ENCODE results near the gene CXCR3.
"Not testable (repeated sequence)": the region's sequence is repeated elsewhere in the genome, so short reads cannot be mapped to it uniquely, and the experiment has no call there.

The CXCR3 gene

DNA sequence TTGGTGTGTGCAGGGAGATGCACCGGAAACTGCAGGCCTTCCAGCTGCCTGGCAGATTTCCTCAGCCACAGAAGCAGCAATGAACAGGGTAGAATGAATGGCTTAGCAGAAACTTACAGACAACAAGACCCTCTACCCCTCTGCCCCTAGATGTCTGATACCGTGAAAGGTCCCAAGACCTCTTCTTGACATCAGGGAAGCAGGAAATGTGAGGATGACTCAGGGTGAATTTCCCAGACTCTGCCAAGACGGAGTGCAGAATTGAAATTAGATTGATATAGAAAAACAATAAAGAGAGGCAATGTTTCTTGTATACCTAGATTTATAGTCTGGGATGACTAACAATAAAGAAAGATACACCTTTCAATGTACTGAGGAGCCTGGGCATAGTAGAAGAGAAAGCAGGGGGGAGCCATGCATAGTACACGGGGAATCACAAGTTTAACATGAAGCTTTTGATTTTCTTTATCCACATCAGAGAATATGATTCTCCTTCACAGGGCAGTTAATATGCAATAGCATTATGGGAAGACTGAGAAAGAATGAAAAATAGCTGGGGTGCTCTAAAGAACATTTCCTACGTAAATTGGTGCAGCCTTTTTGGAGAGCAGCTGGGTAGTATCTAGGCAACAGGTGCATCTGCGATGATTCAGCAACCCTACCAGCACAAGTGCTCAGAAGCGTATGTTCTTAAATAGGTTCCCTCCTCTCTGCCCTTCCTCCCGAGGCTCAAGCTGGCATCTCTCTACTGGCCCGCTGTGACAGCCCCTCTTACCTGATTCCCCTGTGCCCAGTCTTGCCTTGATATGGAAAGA lies 18.3 kb upstream of the CXCR3 start:
- no peak for DNase-seq

DNA sequence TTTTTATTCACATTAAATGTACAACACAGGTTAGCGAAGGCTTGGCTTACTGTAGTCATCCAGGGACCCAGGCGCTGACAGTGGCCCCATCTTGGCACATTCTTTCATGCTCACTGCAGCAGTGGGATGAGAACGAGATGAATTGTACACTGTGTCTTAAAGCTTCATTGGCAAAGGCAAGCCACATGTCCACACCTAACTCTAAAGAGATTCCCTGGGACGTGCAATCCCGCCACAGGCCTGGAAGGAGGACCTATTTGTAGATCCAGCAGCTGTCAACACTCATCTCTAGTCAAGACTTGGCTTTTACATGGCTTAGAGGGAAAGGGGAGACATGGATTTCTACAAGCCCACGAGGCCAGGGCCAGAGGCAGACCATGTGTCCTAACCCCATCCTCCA lies 16.1 kb upstream of the CXCR3 start:
- no peak for DNase-seq

- no peak for DNase-seq
These were observed 14.8 kb upstream of the CXCR3 start for GRCh38 chrX:71632923-71633657.

DNA sequence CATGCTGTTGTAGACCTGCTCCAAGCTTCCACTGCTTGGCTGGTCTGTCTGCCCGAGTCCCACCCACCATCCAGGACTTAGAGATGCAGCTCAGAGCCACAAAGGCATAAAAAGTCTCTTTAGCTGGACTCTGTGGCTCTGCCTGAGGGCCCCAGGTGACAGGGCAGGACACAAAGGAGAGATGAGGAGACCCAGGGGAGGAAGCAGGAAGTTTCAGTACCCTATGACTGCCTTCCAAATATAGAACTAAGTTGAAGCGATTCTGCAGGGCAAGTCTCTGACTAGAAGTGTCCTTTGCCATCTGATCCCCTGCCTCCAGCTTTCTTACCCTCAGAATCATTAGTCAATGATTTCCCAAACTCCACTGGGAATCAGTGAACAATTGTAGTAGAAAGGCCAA lies 11.2 kb upstream of the CXCR3 start:
- no peak for DNase-seq

DNA sequence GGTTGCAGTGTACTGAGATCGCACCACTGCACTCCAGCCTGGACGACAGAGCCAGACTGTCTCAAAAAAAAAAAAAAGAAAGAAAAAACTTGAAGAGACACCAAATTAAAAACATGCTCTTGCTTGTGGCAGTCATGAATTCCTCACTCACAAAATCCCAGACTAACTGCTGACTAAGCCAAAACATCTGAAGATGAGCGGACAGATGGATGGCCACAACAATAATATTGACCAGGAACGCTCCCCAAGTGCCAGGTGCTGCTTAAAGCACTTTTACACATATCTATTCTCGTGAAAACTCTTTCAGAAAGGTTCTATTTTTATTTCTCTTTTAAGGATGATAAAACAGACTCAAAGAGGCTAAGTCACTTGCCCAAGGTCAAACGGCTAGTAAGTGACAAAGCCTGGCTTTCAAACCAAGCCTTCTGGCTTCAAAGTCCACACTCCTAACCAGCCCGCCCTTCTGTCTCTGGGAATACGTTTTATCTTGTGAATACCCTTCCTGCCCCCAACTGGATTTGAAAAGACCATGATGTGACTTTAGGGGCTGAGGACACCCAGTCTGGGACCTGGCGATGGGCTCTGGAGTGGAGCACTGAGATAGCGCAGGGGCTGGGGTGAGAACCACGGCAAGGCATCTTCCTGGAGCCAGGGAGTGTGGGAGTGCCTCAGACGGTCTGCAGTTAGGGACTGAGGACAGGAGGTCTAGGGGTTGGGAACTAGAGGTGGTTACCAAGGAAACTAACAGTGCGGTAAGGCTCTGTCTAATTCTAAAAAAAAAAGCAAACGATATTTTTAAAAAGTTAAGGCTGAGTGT lies 9.5 kb upstream of the CXCR3 start:
- DNase-seq = no peak

DNA sequence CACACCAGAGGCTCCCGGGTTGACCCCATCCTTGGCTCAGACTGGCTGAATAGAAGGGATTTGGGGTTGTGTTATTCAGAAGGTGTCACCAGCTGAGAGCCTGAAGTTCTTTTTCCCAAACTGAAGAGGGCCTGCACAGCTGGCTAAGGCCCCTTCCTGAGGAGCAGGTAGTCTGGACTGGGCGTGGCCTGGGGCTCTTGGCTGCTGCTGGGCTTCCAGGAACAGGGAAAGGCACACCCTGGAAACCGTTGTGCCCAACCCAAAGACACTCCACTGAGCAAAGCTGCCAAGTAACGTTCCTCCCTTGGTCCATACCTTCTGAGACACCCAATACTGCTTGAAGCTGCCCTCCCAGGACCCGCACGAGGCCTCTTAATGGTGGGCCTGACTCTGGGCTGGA lies 8.3 kb upstream of the CXCR3 start:
- DNase-seq = no peak

DNA sequence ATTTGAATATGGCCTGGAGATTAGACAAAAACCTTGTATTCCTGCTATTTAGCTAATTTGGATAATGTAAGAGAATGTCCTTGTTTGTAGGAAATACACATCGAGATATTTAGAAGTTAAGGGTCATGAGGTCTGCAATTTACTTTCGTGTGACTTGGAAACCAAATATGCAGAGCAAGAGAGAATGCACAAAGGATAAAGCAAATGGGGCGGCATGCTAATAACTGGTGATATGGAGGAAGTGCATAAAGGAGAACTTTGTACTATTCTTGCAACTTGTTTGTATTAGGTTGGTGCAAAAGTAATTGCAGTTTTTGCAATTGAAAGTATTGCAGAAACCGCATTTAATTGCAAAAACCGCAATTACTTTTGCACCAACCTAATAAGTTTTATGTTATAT lies 7.2 kb upstream of the CXCR3 start:
- DNase-seq = no peak

DNA sequence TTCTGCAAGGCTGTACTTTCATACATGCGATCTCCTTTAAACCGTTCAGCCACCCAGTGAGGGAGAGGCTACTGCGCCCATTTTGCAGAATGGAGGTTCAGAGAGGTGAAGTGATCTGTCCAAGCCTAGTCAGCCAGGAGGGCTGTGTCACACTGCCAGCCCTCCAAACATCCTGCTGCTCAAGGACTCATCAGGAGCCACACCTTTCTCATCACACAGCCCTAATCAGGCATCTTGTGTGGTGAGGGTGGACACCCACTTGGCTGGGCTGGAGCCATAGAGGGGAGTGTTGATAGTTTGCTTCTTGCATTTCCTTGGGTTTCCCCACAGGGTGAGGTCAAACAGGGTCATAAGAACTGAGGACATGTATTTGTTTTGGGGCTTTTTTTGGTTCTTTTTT lies 5.4 kb upstream of the CXCR3 start:
- no peak for DNase-seq

DNA sequence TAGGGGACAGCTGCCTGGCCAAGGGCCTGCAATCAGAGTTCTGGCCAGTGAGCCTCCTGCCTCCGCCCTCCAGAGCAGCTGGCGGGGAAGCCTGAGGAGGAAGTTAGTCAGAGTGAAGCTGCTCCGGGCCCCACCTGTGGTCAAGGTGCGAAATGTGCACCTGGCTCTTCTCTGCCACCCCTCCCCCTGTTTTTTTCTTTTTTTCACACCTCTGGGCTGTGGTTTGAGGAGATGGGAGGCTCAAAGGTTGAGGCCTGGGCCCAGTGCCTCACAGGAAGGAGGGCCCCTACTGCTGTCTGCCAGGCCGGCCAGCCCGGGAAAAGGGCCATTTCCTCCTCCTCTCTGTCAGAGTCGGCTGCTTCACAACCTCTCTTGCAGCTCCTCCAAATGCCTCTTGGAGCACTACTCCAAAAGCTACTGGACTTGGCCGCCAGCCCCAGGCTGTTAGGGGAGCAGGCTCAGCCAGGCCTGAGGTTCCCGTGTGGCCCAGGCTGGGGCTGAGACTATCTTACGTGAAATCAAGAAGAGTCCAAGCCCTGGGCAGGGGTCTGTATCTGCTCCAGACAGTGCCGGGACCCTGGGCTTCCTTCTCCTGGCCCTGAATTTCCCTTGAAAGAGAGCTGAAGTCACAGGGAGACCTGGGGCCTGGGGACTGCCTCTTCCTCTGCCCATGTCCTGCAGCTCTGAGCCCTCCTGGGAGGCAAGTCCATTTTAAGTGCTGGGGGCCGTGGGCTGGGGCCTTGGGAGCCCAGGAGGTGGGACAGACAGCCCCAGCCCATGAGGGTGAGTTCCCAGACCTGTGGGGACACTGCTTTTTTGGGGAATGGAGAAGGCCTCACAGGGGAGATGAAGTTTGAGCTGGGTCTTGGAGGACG lies 4.5 kb upstream of the CXCR3 start:
- DNase-seq = peak; percentile 40

GRCh38 chrX:71622032-71622575 lies 3.8 kb upstream of the CXCR3 start:
- DNase-seq = no peak

DNA sequence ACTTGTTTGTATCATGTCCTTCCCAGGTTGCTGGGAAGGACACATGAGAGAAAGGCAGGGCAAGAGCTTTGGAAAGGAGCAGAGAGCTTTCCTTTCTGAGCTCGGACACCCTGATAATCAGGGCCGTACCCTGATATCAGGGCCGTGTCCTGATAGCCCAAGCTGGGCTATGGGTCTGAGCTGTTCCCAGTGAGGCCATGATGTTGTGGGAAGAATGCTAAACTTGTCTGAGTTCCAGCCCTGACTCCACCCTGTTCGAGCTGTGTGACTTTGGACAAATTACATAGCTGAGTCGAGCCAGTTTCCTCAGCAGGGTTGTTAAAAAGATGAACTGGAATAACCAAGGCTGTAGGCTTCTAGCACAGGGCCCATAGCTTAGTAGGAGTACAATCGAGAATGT lies 3.3 kb upstream of the CXCR3 start:
- no peak for DNase-seq

DNA sequence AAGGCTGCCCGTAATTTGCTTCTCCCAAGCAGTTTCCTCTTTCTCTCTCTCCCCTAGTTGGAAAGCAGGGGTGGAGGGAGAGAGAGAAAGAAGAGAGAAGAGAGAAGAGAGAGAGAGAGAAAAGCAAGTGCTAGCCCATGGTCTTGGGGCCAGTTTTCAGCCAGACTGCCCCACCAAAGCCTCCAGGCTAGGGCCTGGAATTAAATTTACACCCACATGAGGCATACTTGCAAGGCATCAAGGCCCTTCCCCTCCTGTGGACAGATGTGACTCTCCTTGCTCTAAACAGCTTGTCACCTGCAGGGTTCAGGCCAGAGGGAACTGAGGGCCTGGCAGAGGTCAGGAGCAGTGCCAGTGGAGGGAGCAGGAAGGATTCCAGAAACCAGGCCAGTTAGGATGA lies 1.7 kb upstream of the CXCR3 start:
- DNase-seq = no peak

GRCh38 chrX:71619193-71619592 lies 882 bp upstream of the CXCR3 start:
- peak; percentile 50 for DNase-seq

GRCh38 chrX:71618787-71619186 lies 476 bp upstream of the CXCR3 start:
- DNase-seq = no peak

DNA sequence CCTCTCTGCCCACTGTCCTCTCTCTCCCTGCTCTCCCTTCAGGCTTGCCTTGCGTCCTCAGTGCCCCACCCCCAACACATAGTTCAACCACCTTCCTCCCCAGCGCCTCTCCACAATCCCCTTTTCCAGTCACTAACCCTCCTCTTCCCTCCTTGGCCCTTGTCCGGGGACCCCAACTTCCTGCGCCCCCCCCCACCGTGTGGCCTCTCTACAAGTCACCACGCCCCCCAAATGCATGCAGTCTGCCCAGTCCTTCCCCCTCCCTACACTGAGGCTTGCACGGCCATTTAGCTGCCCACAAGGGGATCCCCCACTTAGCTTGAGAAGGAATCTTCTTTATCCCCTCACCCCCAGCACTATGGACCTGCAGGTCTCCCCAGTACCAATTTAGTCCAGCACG lies 569 bp downstream of the CXCR3 start:
- no peak for DNase-seq

DNA sequence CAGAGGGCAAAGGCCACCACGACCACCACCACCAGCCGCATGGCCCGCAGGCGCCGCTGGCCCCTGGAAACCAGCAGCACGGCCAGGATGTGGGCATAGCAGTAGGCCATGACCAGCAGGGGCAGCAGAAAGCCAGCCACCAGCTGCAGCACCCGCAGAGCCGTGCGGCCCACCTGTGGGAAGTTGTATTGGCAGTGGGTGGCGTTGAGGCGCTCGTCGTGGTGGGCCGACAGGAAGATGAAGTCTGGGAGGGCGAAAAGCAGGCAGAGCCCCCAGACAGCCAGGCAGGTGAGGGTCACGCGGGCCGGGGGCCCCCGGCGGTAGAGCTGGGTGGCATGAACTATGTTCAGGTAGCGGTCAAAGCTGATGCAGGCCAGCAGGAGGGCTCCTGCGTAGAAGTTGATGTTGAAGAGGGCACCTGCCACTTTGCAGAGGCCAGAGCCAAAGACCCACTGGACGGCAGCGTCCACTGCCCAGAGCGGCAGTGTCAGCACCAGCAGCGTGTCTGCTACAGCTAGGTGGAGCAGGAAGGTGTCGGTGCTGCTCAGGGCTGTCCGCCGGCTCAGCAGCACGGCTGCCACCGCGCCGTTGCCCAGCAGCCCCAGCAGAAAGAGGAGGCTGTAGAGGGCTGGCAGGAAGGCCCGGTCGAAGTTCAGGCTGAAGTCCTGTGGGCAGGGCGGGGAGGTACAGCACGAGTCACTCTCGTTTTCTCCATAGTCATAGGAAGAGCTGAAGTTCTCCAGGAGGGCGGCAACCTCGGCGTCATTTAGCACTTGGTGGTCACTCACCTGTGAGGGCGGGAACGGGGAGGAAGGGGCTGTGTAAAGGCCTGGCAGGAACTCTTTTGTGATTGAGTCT lies 1.4 kb downstream of the CXCR3 start:
- no peak for DNase-seq

- no peak for DNase-seq
These were observed 2.4 kb downstream of the CXCR3 start for GRCh38 chrX:71615954-71616353.

DNA sequence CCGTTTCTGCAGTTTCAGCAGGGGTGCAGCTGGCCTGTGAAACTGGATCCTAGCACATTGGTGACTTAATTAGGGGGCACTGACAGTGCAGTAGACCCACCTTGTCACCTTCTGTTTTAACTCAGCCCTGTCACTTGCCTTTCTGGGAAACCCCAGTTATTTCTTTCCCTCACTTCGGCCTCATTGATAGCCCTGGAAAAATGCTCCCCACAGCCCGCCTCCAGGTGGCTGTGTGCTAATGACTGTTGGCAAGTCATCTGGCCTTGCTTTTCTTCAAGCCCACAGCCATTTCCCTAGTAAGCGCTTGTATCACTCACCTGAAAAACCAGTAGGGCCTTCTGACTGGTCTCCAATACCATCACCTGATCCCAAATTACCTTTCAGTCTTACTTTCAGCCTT lies 3.3 kb downstream of the CXCR3 start:
- no peak for DNase-seq

GRCh38 chrX:71612256-71612655 lies 6.1 kb downstream of the CXCR3 start:
- DNase-seq = no peak

GRCh38 chrX:71611736-71612135 lies 6.6 kb downstream of the CXCR3 start:
- DNase-seq = not testable (repeated sequence)

DNA sequence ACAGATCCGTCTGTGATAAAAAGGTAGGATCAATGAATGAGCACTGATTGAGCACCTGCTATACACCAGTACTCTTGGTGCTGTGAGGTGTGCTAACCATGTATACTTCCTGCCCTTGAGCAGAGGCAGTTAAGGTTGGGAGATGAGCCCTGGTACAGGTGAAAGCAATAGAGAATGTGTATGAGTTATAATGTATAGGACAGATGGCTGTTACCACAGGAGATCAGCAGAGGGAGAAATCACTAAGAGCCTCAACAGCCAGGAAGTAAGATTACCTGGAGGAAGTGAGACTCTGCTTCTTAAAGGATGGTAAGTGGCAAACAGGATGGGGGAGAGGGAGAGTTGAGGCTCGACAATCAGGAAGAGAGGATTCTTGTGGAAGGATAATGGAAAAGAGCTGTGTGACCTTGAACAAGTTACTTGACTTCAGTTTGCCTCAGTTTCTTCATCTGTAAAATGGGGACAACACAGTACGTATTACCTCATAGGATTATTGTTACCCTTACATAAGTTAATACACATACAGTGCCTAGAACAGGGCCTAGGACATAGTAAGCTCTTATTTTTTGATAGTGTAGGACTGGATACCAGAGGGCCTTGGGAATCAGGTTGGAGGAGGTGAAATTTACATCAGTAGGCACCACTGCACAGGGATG lies 9.1 kb downstream of the CXCR3 start:
- DNase-seq = no peak
